Rectal smooth muscle tissue (tissue), 1 donor: ENCODE results near the gene EP300.
"Not testable (repeated sequence)": the region's sequence is repeated elsewhere in the genome, so short reads cannot be mapped to it uniquely, and the experiment has no call there.

Experiments used
- H3K27ac ChIP-seq: one replicate; pipeline ENCODE4 v1.7.0; 2013; ENCODE audit warnings: low read depth, low read length, inconsistent platforms
- H3K27me3 ChIP-seq: one replicate; pipeline ENCODE4 v1.7.0; 2013; ENCODE audit warnings: low read length; ENCODE audit not compliant: control insufficient read depth, insufficient read depth
- H3K36me3 ChIP-seq: one replicate; pipeline ENCODE4 v1.7.0; 2013; ENCODE audit warnings: low read length; ENCODE audit not compliant: control insufficient read depth, insufficient read depth
- H3K4me1 ChIP-seq: one replicate; pipeline ENCODE4 v1.7.0; 2013; ENCODE audit warnings: low read length; ENCODE audit not compliant: control insufficient read depth, insufficient read depth
- H3K4me3 ChIP-seq: one replicate; pipeline ENCODE4 v1.7.0; 2013; ENCODE audit warnings: low read length
- H3K9ac ChIP-seq: one replicate; pipeline ENCODE4 v1.7.0; 2013; ENCODE audit warnings: low read length

Gene EP300

GRCh38 chr22:41066341-41066740, 26.1 kb upstream of the EP300 start:
- H3K4me1 ChIP-seq, H3K9ac ChIP-seq, H3K27me3 ChIP-seq, H3K27ac ChIP-seq, H3K36me3 ChIP-seq, H3K4me3 ChIP-seq: not testable (repeated sequence)

DNA sequence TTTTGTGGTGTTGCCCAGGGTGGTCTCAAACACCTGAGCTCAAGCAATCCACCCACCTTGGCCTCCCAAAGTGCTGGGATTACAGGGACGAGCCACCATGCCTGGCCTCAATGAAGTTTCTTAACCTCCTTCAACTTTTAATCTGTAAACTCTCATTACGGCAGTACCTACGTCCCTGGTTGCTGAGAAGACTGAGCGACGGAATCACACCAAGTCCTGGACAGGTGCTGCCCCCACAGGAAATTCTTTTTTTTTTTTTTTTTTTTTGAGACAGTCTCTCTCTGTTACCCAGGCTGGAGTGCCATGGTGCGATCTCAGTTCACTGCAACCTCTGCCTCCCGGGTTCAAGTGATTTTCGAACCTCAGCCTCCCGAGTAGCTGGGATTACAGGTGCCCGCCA, 24.4 kb upstream of the EP300 start:
- H3K9ac ChIP-seq, H3K27ac ChIP-seq, H3K36me3 ChIP-seq, H3K4me3 ChIP-seq, H3K27me3 ChIP-seq, H3K4me1 ChIP-seq: not testable (repeated sequence)

- no peaks in the 10 kb centered on the region for H3K36me3 ChIP-seq
- H3K27me3 ChIP-seq: no peaks in the 10 kb centered on the region
- no peak overlapping the region for H3K27ac ChIP-seq
- H3K4me1 ChIP-seq: no peaks in the 10 kb centered on the region
- no peak overlapping the region for H3K4me3 ChIP-seq
- H3K9ac ChIP-seq: no peak overlapping the region
These were observed 21.6 kb upstream of the EP300 start for GRCh38 chr22:41070665-41071331.

DNA sequence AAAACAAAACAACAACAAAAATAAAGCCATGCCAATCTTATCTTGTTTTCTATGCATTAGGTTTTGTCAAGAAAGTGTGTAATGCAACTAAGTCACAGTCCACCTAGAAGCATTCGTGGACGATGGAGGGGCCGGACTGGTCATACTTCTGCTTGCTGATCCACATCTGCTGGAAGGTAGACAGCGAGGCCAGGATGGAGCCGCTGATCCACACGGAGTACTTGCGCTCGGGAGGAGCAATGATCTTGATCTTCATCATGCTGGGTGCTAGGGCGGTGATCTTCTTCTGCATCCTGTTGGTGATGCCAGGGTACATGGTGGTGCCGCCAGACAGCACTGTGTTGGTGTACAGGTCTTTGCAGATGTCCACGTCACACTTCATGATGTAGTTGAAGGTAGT, 18.3 kb upstream of the EP300 start:
- no peaks in the 10 kb centered on the region for H3K4me1 ChIP-seq
- no peaks in the 10 kb centered on the region for H3K27me3 ChIP-seq
- H3K36me3 ChIP-seq: no peaks in the 10 kb centered on the region
- no peak overlapping the region for H3K27ac ChIP-seq
- no peak overlapping the region for H3K4me3 ChIP-seq
- no peak overlapping the region for H3K9ac ChIP-seq

- Histone ChIP-seq H3K4me3 (no peak overlapping the region), H3K4me1 (no peaks in the 10 kb centered on the region), H3K27me3 (no peaks in the 10 kb centered on the region), H3K36me3 (no peaks in the 10 kb centered on the region), H3K9ac (no peak overlapping the region), H3K27ac (no peak overlapping the region)
These were observed 17.9 kb upstream of the EP300 start for GRCh38 chr22:41074466-41074865.

DNA sequence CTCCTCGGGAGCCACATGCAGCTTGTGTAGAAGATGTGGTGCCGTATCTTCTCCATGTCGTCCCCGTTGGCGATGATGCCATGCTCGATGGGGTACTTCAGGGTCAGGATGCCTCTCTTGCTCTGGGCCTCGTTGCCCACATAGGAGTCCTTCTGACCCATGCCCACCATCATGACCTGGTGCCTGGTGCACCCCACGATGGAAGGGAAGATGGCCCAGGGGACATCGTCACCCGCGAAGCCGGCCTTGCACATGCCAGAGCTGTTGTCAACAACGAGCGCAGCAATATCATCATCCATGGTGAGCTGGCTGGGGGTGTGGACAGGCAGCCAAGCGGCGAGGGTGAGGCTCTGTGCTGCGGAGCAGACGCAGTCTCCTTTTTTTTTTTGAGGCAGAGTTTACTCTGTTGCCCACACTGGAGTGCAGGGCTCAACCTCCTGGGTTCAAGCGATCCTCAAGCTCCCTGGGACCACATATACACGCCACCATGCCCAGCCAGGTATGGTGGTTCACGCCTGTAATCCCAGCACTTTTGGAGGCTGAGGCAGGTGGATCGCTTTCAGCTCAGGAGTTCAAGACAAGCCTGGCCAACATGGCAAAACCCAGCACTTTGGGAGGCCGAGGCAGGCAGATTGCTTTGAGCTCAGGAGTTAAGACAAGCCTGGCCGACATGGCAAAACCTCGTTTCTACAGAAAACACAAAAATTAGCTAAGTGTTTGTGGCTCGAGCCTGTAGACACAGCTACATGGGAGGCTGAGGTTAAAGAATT, 17.3 kb upstream of the EP300 start:
- no peaks in the 10 kb centered on the region for H3K36me3 ChIP-seq
- no peak overlapping the region for H3K4me3 ChIP-seq
- no peak overlapping the region for H3K9ac ChIP-seq
- no peaks in the 10 kb centered on the region for H3K27me3 ChIP-seq
- H3K27ac ChIP-seq: no peak overlapping the region
- H3K4me1 ChIP-seq: no peaks in the 10 kb centered on the region

DNA sequence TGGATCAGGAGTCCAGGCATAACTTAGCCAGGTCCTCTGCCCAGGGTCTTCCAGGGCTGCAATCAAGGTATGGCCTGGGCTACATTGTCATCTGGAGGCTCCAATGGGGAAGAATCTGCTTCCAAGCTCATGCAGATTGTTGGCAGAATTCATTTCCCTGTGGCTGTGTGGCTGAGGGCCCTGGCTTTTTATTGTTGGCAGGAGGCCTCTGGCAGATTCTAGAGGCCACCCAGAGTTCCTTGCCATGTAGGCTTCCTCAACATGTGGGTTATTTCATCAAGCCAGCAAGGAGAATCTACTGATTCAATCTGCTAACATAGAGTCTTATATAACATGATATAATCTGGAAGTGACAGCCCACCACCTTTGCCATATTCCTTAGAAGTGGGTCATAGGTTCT, 16.4 kb upstream of the EP300 start:
- H3K36me3 ChIP-seq: no peaks in the 10 kb centered on the region
- no peak overlapping the region for H3K27ac ChIP-seq
- no peaks in the 10 kb centered on the region for H3K27me3 ChIP-seq
- H3K4me3 ChIP-seq: no peak overlapping the region
- H3K4me1 ChIP-seq: no peaks in the 10 kb centered on the region
- H3K9ac ChIP-seq: no peak overlapping the region

DNA sequence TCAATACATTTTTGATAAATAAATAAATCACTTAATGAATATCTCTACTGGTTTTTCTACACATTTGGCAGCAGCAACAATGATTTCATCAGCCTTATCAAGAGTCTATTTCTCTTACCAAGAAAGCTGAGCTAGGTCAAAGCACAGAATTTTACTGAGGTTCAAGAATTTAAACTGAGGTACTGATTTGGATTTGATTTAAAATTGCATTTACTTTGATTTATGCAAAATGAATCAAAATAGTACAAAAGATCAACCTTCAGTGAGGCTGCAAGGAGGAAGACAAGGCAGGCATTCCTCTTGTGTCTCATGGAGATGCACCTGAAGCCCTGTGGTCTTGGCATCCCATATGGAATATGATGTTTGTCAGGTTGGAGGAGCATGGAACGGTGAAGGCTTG, 15.5 kb upstream of the EP300 start:
- H3K27ac ChIP-seq: no peak overlapping the region
- no peak overlapping the region for H3K4me3 ChIP-seq
- no peaks in the 10 kb centered on the region for H3K4me1 ChIP-seq
- H3K27me3 ChIP-seq: no peaks in the 10 kb centered on the region
- no peak overlapping the region for H3K9ac ChIP-seq
- no peaks in the 10 kb centered on the region for H3K36me3 ChIP-seq

DNA sequence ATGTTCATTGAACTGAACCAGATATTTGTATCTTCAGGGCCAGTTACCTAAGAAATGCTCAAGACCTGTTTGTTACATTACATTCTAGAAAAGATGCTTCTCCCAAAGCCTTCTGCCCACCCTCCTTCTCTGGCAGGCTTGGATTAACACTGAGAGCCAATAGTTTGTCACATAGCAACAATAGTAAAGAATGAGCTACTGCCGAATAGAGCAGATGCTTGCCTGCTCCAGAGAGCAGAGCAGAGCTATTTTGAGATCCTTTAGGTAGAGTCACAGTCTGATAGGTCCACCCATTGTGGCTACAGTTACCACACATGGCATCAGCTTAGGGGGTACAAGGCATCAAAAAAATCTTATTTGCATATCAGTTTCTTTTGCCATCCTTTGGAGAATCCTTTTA, 13.5 kb upstream of the EP300 start:
- Histone ChIP-seq H3K9ac (no peak overlapping the region), H3K4me3 (no peak overlapping the region), H3K27me3 (no peaks in the 10 kb centered on the region), H3K36me3 (no peaks in the 10 kb centered on the region), H3K4me1 (no peaks in the 10 kb centered on the region), H3K27ac (no peak overlapping the region)

DNA sequence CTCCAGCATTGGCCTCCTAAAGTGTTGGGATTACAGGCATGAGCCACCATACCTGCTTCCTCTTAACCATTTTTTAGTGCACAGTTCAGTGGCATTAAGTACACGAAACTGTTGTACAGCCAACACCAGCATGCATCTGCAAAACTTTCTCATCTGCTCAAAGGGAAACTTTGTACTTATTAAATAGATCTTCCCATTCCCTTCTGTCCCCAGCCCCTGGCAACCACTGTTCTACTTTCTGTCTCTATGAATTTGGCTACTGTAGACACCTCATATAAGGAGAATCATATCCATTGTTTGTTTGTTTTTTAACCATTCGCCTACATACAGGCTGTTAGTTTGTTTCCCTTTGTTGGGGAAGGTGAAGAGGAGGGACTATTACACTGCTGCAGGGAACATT, 6.5 kb upstream of the EP300 start:
- Histone ChIP-seq H3K36me3 (no peaks in the 10 kb centered on the region), H3K9ac (no peak overlapping the region), H3K4me1 (peaks cover 3% of the 10 kb centered on the region), H3K27me3 (no peaks in the 10 kb centered on the region), H3K27ac (no peak overlapping the region), H3K4me3 (no peak overlapping the region)

DNA sequence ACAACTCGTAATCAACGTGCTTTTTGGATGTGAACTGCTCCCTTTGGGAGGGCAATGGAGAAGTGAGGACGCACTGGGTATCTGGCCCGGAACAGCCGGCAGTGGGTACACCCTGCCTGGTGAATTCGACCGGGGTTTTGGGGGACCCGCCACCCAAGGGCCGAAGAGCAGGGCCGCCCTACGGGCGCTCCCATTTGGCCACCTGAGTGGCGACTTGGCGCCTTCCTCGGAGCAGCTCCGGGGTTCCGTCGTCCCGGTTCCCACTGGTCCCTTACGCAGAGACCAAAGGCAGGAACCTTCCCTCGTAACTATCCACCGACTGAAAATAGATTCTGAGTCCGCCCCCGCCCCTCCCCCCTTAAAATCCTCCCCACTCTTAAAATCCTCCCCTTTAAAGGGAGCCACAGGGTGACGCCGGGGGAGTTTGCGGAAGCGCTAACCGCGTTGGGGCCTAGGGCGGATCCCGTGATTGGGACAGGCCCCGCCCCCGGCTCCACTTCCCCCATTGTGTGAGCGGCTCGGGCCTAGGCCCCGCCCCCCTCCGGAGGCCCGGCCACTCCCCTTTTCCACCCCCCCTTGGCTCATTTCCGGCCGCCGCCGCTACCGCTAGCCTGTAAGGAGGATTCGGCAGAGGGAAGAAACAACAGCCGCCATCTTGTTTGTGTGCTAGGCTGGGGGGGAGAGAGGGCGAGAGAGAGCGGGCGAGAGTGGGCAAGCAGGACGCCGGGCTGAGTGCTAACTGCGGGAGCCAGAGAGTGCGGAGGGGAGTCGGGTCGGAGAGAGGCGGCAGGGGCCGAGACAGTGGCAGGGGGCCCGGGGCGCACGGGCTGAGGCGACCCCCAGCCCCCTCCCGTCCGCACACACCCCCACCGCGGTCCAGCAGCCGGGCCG, 1.0 kb upstream of the EP300 start:
- Histone ChIP-seq H3K27ac (peak overlapping the region; percentile 100), H3K4me3 (peak overlapping the region; percentile 89), H3K36me3 (no peaks in the 10 kb centered on the region), H3K27me3 (no peaks in the 10 kb centered on the region), H3K4me1 (peaks cover 14% of the 10 kb centered on the region), H3K9ac (peak overlapping the region; percentile 96)

- Histone ChIP-seq H3K9ac (peak overlapping the region; percentile 88), H3K4me1 (peaks cover 15% of the 10 kb centered on the region), H3K27ac (peak overlapping the region; percentile 100), H3K36me3 (no peaks in the 10 kb centered on the region), H3K27me3 (no peaks in the 10 kb centered on the region), H3K4me3 (peak overlapping the region; percentile 85)
These were observed 537 bp downstream of the EP300 start for GRCh38 chr22:41092847-41093411.
